Chondrocyte (in vitro differentiated cells): ENCODE results near the gene AGPAT4. TPM values are rescaled to one million over a fixed set of nuclear protein-coding genes. Genes with fewer than 3 reads are reported as not detected.

Experiments
- DNase-seq: peaks from one replicate; pipeline ENCODE4 v3.0.0; 2021; ENCODE audit warnings: mixed read lengths, low spot score
- H3K27ac Mint-ChIP-seq: one replicate; pipeline ENCODE4 v1.8.0; 2021; ENCODE audit warnings: mild to moderate bottlenecking, moderate library complexity, mixed read lengths; ENCODE audit not compliant: unreplicated experiment
- H3K27me3 Mint-ChIP-seq: 2 replicates; pipeline ENCODE4 v1.8.0; 2021; ENCODE audit warnings: low read depth, mixed read lengths
- H3K36me3 Mint-ChIP-seq: 2 replicates; pipeline ENCODE4 v1.8.0; 2021; ENCODE audit warnings: low read depth, mixed read lengths
- H3K4me1 Mint-ChIP-seq: 2 replicates; pipeline ENCODE4 v1.8.0; 2021; ENCODE audit warnings: low read depth, mild to moderate bottlenecking, mixed read lengths
- H3K4me3 Mint-ChIP-seq: one replicate; pipeline ENCODE4 v1.8.0; 2021; ENCODE audit warnings: mild to moderate bottlenecking, moderate library complexity, mixed read lengths; ENCODE audit not compliant: unreplicated experiment
- H3K9me3 Mint-ChIP-seq: 2 replicates; pipeline ENCODE4 v1.8.0; 2021; ENCODE audit warnings: low read depth, mixed read lengths
- total RNA-seq: library from RNA; stranded (reverse); gene quantifications from 3 replicates; pipeline ENCODE4 v1.2.1, GENCODE V29; 2021
- TF ChIP-seq, protein P1 (sequence below): fragments of 200-600 bp; sonication (generic); IDR thresholded peaks from 2 replicates; pipeline ENCODE4 v1.5.0; 2021; ENCODE audit warnings: antibody characterized with exemption, mild to moderate bottlenecking, moderate library complexity

The AGPAT4 gene
- total RNA-seq, 1 donor from 2014 or later, result 11.9 TPM

DNA sequence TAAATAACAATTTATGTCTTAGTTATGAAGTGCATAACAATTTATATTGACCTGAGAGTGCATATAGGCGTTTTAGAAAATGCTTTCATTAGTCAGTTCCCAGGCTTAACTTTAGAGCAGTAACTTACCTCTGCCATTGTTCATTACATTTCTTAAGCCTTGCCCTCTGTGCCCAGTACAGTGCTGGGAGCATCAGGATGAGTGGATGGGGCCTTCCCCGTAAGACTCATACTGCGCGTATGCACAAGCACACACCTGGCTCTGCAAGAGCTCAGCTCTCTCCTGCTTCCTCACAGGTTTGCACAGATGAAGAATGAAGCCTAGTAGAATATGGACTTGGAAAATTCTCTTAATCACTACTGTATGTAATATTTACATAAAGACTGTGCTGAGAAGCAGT is 157.3 kb downstream of the AGPAT4 start:
- DNase-seq, result no peak
- Mint-ChIP-seq H3K27me3 (no peaks in the 10 kb centered on the region), H3K4me1 (no peaks in the 10 kb centered on the region), H3K4me3 (no peak overlapping the region), H3K36me3 (peaks cover 60% of the 10 kb centered on the region), H3K27ac (no peak overlapping the region), H3K9me3 (peaks cover 17% of the 10 kb centered on the region)
- TF ChIP-seq, protein P1, sequence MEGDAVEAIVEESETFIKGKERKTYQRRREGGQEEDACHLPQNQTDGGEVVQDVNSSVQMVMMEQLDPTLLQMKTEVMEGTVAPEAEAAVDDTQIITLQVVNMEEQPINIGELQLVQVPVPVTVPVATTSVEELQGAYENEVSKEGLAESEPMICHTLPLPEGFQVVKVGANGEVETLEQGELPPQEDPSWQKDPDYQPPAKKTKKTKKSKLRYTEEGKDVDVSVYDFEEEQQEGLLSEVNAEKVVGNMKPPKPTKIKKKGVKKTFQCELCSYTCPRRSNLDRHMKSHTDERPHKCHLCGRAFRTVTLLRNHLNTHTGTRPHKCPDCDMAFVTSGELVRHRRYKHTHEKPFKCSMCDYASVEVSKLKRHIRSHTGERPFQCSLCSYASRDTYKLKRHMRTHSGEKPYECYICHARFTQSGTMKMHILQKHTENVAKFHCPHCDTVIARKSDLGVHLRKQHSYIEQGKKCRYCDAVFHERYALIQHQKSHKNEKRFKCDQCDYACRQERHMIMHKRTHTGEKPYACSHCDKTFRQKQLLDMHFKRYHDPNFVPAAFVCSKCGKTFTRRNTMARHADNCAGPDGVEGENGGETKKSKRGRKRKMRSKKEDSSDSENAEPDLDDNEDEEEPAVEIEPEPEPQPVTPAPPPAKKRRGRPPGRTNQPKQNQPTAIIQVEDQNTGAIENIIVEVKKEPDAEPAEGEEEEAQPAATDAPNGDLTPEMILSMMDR, result no peak

DNA sequence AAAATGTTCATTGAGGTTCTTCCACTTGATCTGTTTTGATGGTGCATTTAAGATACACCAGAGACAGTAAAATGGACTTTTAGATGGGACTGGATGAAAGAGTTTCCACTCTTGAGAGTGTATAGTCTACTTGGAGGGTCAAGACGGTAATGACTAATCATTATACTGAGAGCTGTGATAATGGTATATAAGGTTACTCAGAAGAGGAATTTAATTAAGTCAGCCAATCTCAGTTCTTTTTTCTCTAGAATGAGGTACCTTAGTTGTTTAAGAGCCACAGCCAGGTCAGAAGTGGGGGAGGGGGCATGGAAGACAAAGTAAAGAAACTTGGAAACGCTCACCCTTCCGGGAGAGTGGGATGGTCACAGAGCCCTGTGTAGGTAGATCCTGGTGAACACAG is 158.4 kb downstream of the AGPAT4 start:
- Mint-ChIP-seq H3K4me1 (no peaks in the 10 kb centered on the region), H3K27me3 (no peaks in the 10 kb centered on the region), H3K4me3 (no peak overlapping the region), H3K36me3 (peaks cover 56% of the 10 kb centered on the region), H3K27ac (no peak overlapping the region), H3K9me3 (peaks cover 12% of the 10 kb centered on the region)
- TF ChIP-seq, protein P1, result no peak
- DNase-seq, result no peak

DNA sequence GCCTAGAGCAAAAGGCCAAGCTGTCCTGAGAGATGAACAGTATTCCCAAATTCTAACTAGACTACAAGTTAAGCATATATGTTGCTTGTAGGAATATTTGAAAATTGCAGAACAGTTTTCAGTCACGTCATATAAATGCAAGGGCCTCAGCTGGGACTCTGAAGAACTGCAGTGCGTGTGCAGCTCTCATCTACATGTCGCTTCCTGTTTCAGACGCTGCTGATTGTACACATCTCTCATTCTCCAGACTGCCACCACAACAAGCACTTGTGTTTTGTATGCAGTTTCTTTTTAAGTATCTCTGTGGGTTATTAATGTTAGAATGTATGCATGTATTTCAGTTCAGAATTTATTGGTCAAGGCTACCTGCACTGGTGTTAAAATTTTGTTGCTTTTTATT is 162.6 kb downstream of the AGPAT4 start:
- TF ChIP-seq, protein P1, result no peak
- DNase-seq, result no peak
- H3K36me3 Mint-ChIP-seq, result peaks cover 58% of the 10 kb centered on the region
- peaks cover 9% of the 10 kb centered on the region for H3K4me1 Mint-ChIP-seq
- H3K4me3 Mint-ChIP-seq, result no peak overlapping the region
- no peaks in the 10 kb centered on the region for H3K9me3 Mint-ChIP-seq
- H3K27ac Mint-ChIP-seq, result no peak overlapping the region
- no peaks in the 10 kb centered on the region for H3K27me3 Mint-ChIP-seq

DNA sequence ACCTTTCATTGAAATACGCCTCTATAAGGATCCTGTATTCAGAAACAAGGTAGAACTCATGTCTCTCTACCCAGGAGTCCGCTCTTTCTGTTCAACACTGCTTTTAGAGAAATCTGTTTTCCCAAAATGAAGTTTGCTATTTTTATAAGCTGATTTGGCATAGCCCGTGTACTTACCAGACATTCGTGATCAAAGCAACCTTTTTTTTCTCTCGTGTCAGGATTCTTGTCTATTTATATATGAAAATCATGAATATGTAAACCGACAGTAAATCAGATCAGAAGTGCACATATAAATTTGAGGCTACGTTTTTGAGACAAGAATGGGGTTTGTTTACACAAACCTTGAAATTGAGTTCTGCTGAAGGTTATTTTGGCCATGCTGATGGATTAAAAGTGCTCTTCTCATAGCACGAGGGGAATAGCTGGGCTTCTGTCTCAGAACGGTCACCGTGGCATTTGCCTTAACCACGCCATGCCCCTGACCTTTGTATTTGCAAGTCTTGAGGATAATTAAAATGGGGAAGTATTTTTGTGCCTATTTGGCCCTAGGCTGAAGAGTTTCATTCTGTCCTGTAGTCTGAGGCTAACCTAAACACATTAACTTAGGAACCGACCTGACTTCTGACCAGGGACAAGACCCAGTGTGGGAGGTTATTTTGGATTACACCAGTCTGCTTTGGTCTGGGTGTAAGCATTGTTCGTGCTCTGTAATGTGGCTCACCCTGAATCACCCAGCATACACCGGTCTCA is 163.7 kb downstream of the AGPAT4 start:
- TF ChIP-seq, protein P1, result no peak
- Mint-ChIP-seq H3K27ac (no peak overlapping the region), H3K36me3 (peaks cover 53% of the 10 kb centered on the region), H3K4me1 (peaks cover 17% of the 10 kb centered on the region), H3K4me3 (no peak overlapping the region), H3K9me3 (no peaks in the 10 kb centered on the region), H3K27me3 (no peaks in the 10 kb centered on the region)
- no peak for DNase-seq

DNA sequence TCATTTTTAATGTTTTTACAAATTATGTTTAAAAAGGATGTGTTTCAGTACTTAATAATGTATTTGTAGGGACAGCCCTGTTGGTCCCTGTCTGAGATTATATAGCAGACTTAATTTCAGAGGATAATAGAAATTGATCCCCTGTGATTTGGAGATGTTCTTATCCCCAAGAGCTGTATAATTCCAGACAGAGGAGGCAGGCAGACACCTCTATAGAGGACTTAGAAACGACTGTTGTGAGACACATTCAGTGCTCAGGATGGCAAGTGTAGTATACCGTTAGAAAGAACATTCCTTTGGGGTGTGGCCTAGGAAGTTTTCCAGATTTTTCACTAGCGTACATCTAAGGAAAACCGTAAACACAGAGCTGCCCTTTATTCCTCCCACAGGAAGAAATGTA is 164.5 kb downstream of the AGPAT4 start:
- DNase-seq, result no peak
- Mint-ChIP-seq H3K36me3 (peaks cover 54% of the 10 kb centered on the region), H3K4me3 (no peak overlapping the region), H3K9me3 (no peaks in the 10 kb centered on the region), H3K27ac (no peak overlapping the region), H3K4me1 (peaks cover 21% of the 10 kb centered on the region), H3K27me3 (no peaks in the 10 kb centered on the region)
- TF ChIP-seq, protein P1, result no peak
